ENCODE results near the gene MLLT10.

- TF ChIP-seq POLR2A (IDR thresholded peaks at IDR 0.05; ENCODE audit: low read depth, low read length) = no peak
- TF ChIP-seq POLR2AphosphoS5 (IDR thresholded peaks at IDR 0.05; ENCODE audit: low read depth, low read length) = no peak
Measured at GRCh38 chr10:21552638-21553037, 18.6 kb downstream of the MLLT10 start.
